ENCODE measurements around the gene PTPRJ.
"Not testable (repeated sequence)": the region's sequence is repeated elsewhere in the genome, so short reads cannot be mapped to it uniquely, and the experiment has no call there.

PTPRJ gene

DNA sequence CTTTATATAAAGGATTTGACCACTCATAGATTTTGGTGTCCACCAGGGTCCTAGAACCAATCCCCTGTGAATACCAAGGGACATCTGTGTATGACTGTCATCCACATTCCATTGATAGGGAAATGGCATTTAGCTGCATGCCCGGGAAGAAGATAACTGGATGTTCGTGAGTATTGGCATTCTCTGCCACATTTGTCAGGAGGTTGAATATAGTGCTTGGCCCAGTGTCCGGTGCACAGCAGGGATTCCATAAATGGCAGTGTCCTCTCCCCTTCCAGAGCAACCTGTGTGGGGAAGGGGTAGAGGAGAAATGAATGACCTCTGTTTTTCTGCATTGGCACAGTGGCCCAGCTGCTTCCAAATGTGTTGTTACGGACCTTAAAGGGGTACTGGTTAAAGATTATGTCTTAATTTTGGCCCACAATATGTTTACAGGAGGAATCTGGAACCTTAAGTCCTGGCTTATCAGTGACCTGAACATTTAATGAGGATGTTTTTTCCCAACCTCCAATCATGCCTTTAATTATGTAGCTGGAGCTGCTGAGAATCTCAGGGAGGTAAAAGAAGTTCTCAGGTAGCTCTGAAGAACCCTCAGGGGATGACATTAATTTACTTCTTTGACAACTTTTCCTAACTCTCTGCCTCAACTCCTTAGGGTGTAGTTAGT, 202.6 kb downstream of the PTPRJ start:
- Mint-ChIP-seq H3K4me1 (ENCODE audit: low read depth) (no peaks in the 10 kb centered on the region), H3K27ac (no peak overlapping the region), H3K4me3 (no peak overlapping the region), H3K36me3 (no peaks in the 10 kb centered on the region), H3K9me3 (ENCODE audit: low read depth) (no peaks in the 10 kb centered on the region), H3K27me3 (no peaks in the 10 kb centered on the region)

DNA sequence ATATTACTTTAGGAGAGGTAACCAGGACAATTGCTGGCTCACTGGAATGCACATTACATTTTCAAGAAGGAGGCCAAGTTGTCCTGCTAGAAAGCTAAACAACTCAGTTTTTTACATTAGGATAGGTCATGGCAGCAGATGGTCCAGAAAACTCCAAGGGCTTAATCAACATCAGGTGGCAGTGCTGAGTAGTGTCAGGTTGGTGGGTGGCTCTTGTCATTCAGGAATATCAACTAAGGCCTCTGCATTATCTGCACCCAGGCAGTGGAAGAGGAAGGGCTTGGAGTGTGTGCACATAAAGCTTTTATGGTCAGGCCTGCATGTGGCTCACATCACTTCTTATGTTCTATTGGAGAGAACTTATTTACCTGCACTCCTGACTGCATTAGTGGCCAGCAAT, 204.1 kb downstream of the PTPRJ start:
- H3K27ac Mint-ChIP-seq: no peak overlapping the region
- no peak overlapping the region for H3K4me3 Mint-ChIP-seq
- H3K9me3 Mint-ChIP-seq (ENCODE audit: low read depth): no peaks in the 10 kb centered on the region
- no peaks in the 10 kb centered on the region for H3K27me3 Mint-ChIP-seq
- H3K36me3 Mint-ChIP-seq: no peaks in the 10 kb centered on the region
- H3K4me1 Mint-ChIP-seq (ENCODE audit: low read depth): no peaks in the 10 kb centered on the region

DNA sequence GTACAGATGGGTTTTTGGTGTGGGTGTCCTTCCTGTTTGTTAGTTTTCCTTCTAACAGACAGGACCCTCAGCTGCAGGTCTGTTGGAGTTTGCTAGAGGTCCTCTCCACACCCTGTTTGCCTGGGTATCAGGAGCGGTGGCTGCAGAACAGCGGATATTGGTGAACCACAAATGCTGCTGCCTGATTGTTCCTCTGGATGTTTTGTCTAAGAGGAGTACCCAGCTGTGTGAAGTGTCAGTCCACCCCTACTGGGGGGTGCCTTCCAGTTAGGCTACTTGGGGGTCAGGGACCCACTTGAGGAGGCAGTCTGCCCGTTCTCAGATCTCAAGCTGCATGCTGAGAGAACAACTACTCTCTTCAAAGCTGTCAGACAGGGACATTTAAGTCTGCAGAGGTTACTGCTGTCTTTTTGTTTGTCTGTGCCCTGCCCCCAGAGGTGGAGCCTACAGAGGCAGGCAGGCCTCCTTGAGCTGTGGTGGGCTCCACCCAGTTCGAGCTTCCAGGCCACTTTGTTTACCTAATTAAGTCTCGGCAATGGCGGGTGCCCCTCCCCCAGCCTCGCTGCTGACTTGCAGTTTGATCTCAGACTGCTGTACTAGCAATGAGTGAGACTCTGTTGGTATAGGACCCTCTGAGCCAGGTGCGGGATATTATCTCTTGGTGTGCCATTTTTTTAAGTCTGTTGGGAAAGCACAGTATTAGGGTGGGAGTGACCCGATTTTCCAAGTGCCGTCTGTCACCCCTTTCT, 210.7 kb downstream of the PTPRJ start:
- H3K27me3 Mint-ChIP-seq, H3K36me3 Mint-ChIP-seq: not testable (repeated sequence)
- Mint-ChIP-seq H3K4me1 (ENCODE audit: low read depth) (peaks cover 18% of the 10 kb centered on the region), H3K9me3 (ENCODE audit: low read depth) (peaks cover 13% of the 10 kb centered on the region), H3K27ac (peak overlapping the region; percentile 46), H3K4me3 (peak overlapping the region; percentile 61)

- H3K36me3 Mint-ChIP-seq: peaks cover 6% of the 10 kb centered on the region
- peaks cover 24% of the 10 kb centered on the region for H3K9me3 Mint-ChIP-seq (ENCODE audit: low read depth)
- no peak overlapping the region for H3K27ac Mint-ChIP-seq
Observed at GRCh38 chr11:48193876-48194275, 213.5 kb downstream of the PTPRJ start.

DNA sequence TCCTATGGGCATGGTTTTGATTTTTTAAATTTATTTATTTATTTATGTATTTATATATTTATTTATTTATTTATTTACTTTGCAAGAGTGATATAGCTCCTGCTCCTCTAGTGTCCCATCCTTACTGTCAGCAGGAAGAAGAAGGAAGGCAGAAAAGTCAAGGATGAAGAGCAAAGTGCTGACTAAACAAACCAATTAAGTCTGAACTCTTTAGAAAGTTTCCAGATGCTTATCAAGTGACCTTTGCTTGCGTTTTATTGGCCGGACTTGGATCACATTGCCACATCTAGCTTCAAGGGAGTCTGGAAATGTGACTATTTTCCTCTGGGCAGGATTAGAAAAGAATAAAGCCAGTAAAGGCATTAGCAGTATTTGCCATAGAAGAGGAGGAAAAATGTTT, 227.5 kb downstream of the PTPRJ start:
- Mint-ChIP-seq H3K9me3 (ENCODE audit: low read depth) (no peaks in the 10 kb centered on the region), H3K4me1 (ENCODE audit: low read depth) (no peaks in the 10 kb centered on the region), H3K27me3 (peaks cover 7% of the 10 kb centered on the region), H3K27ac (no peak overlapping the region), H3K36me3 (no peaks in the 10 kb centered on the region), H3K4me3 (no peak overlapping the region)

More at GRCh38 chr11:48193876-48194275, 213.5 kb downstream of the PTPRJ start:
- Mint-ChIP-seq H3K4me1 (ENCODE audit: low read depth) (peaks cover 18% of the 10 kb centered on the region), H3K27me3 (no peaks in the 10 kb centered on the region), H3K4me3 (no peak overlapping the region)

DNA sequence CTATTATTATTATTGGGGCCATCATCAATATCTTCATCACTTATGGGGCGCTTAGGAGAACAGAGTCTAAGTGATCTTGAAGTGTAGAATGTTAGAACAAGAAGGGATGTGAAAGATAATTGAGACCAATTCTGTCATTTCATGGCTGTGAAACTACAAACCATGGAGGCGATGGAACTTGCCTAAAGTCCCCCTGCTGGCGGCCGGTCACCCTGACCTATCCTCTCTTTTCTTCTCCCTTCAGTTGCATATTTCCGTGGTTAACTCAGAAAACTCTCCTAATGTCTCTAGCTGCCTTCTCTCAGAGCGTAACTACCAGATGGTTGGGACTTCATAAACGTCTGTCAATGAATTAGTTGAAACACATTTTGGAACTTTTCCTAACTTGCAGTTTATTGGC, 229.7 kb downstream of the PTPRJ start:
- Mint-ChIP-seq H3K9me3 (ENCODE audit: low read depth) (no peaks in the 10 kb centered on the region), H3K36me3 (no peaks in the 10 kb centered on the region), H3K4me3 (no peak overlapping the region), H3K27ac (no peak overlapping the region), H3K4me1 (ENCODE audit: low read depth) (no peaks in the 10 kb centered on the region), H3K27me3 (peaks cover 8% of the 10 kb centered on the region)

DNA sequence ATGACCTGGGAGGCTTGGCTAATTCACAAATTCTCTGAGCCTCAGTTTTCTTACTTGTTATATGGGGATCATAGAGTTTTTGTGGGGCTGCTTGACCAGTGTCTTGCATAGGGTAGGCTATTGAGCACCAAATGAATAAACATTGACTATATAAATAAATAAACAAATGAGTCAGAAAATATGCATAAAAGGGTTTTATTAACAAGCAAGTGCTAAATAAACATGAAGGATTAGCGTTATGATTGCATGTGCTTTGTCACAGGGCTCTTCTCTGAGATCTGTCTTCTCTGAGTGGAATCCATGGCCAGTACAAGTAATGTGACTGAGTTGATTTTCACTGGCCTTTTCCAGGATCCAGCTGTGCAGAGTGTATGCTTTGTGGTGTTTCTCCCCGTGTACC, 236.2 kb downstream of the PTPRJ start, which contains the start of gene OR4B1:
Gene OR4B1, plus strand, starts transcription at position 301 of the 400 bp plus-strand sequence. Its CDS starts 0 bp downstream, at position 301.
- no peaks in the 10 kb centered on the region for H3K9me3 Mint-ChIP-seq (ENCODE audit: low read depth)
- no peak within 1 kb of the TSS for H3K4me3 Mint-ChIP-seq
- no peaks in the 10 kb centered on the region for H3K36me3 Mint-ChIP-seq
- H3K27me3 Mint-ChIP-seq: peaks cover 3% of the 10 kb centered on the region
- no peak within 1 kb of the TSS for H3K27ac Mint-ChIP-seq
- no peaks in the 10 kb centered on the region for H3K4me1 Mint-ChIP-seq (ENCODE audit: low read depth)
